Stimulated activated CD8-positive, alpha-beta memory T cell treated with anti-CD3 and anti-CD28 coated beads, Interleukin-15, amount 100 ng/mL, for 48 hours (primary cell): Measurements from ENCODE around the gene PDLIM7.
"Not testable (repeated sequence)": the region's sequence is repeated elsewhere in the genome, so short reads cannot be mapped to it uniquely, and the experiment has no call there.

ENCODE experiments used
- DNase-seq, 2 donors: peaks; one replicate each; pipeline ENCODE4 v3.0.0-alpha.2; 2020; ENCODE audit warnings: low read depth in 2 of 2

The PDLIM7 gene

DNA sequence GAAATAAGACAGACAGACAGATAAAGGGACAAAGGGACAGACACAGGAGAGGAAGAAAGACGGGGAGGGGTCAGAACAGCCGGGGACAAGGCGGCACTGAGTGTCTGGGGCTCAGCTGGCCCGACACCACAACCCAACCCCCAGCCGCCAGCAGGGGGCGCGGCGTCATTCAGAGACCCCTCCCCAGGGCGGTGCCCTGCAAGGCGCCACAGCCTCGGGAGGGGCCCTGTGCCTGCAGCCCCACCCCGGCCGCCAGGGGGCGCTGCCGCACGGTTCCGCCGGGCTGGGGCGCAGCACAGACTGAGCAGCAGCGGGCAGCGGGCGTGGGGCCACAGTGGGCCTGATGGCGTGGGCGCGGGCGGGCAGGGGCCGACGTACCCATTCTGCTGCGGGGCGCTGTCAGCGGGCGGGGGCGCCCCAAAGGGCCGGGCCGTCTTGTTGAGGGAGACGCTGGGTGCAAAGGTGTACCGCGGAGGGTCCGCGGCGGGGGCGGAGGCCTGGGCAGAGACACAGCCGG, 5.9 kb downstream of the PDLIM7 start:
- peak in 1 of 2 donors; percentile 33 for DNase-seq

- DNase-seq: no peak
These were observed 6.4 kb downstream of the PDLIM7 start for GRCh38 chr5:177490992-177491391.

GRCh38 chr5:177490311-177490991, 7.0 kb downstream of the PDLIM7 start:
- no peak for DNase-seq

- no peak for DNase-seq
These were observed 8.2 kb downstream of the PDLIM7 start for GRCh38 chr5:177489119-177489716.

GRCh38 chr5:177487975-177488374, 9.4 kb downstream of the PDLIM7 start:
- no peak for DNase-seq

- no peak for DNase-seq
These were observed 10.3 kb downstream of the PDLIM7 start for GRCh38 chr5:177487144-177487543.

GRCh38 chr5:177486256-177486655, 11.1 kb downstream of the PDLIM7 start:
- DNase-seq: no peak

DNA sequence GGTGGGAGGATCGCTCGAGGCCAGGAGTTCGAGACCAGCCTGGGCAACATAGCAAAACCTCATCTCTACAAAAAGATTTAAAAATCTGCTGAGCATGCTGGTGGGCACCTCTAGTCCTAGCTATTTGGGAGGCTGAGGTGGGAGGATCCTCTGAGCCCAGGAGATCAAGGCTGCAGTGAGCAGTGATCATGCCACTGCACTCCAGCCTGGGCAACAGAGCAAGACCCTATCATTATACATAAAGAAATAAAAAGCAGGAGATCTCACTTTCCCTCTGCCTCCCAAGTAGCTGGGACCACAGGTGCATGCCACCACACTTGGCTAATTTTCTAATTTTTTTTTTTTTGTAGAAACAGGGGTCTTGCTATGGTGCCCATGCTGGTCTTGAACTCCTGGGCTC, 11.7 kb downstream of the PDLIM7 start:
- DNase-seq: not testable (repeated sequence)

DNA sequence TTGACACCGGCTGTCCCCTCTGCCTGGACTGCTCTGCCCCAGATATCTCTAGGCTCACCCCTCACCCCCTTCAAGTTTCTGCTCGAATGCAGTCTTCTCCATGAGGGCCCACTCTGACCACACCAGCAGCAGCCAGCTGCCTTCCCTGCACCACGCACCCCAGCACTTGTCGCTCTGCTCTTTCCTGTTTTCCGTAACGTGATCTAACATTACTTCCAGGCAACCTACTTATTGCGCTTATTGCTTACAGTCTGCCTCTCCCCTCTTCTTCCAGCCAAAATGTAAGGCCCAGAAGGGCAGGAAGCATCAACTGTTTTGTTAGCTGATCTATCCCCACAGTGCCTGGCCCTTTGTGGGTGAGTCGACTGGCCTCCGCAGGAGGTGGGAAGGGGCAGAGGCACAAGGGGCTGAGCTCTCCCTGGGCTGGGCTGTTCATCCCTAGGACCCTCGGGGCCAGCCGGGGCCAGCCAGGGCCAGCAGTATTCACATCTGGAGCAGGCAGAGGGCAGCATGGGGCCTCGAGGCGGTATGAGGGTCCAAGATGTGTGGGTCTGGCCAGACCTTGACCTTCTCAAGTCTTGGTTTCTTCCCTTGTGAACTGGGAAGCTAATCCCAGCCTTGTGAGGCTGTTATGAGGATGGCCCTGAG, 12.4 kb downstream of the PDLIM7 start:
- DNase-seq: no peak

- no peak for DNase-seq
These were observed 13.2 kb downstream of the PDLIM7 start for GRCh38 chr5:177483994-177484901.

GRCh38 chr5:177483042-177483441, 14.4 kb downstream of the PDLIM7 start:
- DNase-seq: no peak

DNA sequence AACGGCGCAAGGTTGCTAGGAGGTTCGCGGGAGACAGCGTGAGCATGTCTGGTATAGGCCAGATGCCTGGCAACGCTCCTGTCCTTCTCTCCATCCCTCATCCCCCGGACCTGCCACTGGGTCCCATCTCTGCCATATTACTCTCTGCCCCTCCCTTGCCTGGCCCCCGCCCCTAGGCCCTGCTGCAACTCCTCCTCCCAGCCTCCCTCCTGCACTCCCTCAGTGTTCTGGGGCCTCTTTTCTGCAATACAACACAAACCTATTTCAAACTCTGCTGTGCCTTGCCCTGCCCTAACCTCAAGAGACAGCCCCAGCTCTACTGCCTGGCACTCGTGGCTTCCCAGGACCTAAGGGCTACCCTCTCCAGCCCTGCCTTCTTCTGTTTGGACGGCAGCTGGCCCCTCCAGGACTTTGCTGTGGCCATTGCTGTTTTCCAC, 15.0 kb downstream of the PDLIM7 start:
- DNase-seq: no peak

- no peak for DNase-seq
These were observed 17.6 kb downstream of the PDLIM7 start for GRCh38 chr5:177479774-177480173.

DNA sequence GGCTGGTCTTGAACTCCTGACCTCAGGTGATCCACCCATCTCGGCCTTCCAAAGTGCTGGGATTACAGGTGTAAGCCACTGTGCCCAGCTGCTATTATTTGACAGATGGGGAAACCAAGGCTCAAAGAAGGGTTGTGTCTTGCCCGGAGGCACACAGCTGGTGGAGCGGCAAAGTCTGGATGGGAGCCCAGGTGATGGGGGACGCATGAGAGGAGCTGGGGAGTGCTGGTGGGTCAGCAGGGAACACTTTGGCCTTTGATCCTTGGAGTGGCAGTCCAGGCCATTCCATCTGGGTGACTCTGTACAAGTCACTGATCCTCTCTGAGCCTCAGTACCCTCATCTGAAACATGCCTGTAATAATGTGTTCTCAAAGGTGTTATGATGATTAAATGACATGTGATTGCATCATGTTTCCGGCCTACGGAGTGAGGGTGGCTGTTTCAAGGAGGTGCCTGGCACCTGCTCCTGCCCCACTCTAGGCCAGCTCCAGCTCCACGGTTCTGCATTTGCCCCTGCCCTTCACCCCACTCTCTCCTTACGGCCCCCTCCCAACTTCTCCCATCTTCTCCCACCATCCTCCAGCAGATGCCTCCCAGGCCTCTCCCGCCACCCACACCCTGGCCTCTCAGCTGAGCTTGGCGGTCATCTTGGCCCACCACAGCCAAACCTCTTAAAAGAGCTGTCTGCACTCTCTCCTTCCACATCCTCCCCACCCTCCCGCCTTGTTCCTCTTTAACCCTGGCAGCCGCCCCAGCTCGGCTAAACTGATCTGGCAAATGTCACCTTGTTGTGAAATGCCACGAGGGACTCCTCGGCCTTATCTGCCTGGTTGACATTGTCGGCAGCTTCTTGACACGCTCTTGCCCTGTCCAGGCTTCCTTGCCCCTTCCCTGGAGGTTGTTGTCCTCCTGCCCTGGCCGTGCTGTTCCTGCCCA, 18.4 kb downstream of the PDLIM7 start:
- peak in 1 of 2 donors; percentile 31 for DNase-seq

DNA sequence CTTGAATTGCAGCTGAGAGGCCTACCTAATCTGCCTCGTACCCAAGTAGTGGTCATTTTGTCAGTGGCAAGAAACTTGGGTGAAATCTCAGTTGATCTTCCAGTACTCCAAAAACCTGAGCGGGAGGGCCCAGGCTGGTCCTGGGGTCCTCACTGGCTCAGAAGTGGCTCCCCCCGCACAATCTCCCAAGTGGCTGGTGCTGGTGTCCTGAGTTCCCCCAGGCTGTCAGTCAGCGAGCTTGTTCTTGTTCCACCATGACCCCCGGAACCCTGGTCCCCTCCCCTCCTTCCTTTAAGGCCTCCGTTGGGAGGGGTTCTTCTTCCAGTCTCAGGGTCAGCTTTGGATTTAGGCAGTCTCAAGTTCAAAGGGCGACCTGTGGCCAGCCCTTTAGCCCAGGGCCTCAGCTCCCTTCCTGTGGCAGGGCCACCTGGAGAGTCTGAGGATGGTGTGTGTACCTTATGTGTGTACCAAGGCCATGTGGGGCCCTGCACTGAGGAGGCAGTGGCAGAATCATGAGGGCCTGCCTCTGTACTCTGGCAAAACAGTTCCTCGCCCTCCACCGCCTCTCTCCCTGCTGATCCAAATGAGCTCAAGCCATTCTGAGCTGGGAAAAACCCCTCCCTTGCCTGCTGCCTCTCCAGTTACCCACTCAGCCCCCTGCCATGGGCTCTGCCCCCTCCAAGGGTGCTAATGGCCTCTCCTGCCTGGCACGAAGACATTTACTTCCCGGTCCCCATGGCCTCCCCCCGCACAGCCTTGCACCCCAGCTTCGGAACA, 19.5 kb downstream of the PDLIM7 start:
- no peak for DNase-seq

GRCh38 chr5:177476531-177477233, 20.7 kb downstream of the PDLIM7 start:
- no peak for DNase-seq

DNA sequence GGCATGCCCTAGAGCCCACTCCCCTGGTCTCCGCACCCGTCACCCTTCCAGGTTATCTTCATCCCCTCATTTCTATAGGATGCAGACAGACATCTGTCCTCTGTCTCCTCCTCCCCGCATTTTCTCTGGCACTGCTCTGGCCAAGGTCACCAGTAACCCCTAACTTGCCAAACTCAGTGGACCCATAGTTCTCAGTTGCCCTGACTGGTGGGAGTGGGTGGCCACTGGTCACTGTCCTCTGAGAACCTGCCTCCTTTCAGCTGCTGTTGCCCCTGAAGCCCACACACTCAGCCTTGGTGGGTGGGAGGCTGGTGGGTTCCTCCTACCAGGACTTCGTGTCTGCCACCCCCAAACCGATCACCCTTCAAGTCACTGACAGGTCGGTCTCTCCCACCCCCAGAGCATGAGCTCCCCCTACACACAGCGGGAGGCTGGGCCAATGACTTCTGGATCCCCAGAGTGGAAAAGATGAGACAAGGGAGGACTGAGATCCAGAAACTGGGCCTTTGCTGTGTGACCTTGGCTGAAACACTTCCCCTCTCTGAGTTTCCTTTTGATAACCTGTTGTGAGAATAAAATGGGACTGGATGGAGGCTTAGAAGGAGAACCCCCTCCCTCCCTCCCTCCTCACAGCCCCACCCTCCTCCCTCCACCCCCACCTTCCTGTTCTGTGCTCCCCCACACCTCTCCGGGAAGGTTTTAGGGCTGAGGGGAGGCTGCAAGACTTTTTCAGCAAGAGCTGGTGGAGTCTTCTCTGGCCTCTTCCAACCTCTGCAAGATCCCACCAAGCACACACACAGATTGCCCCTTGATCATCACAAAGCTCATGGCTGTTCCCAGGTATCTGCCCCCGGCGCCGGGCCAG, 21.6 kb downstream of the PDLIM7 start:
- DNase-seq: peak in 1 of 2 donors; percentile 17

DNA sequence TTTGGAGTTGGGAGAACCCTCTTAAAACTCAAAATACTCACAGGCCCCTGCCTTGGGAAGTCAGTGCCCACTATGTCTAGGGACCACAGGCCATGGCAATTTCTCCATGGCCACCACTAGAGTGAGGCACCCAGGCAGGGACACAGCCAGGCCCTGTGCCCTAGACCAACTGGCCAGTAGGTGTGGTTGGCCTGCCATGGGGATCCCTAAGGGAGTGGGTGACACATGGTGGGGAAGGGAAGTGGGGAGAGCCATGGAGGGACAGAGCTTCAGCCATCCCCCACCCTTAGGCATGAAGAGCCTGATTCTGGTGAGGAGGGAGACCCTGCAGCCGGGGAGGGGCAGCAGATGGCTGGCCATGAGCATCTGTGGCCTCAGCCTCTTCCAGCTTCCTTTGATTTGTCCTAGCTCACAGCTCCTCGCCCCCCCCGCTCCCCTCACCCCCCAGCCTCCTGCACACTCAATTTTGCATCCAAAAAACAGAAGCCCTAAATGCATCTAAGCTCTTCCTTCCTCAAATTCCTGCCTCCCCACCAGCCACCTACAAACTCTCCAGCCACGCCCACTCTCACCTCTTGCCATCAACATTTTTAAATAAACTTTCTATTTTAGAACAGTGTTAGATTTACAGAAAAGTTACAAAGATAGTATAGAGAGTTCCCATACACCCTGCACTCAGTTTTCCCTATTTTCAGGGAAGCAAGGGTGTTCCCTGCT, 22.4 kb downstream of the PDLIM7 start:
- DNase-seq: no peak
